Activated T-cell treated with anti-CD3 and anti-CD28 coated beads for 4 hours (primary cell): ENCODE data around the gene FLT1.

ENCODE experiments used
- DNase-seq: peaks from one replicate; pipeline ENCODE4 v3.0.0-alpha.2; 2020

The FLT1 gene

GRCh38 chr13:28494778-28495537 is at the start of gene FLT1:
TSS of gene FLT1 (minus strand) at chr13:28495128. CDS start at chr13:28494843, 285 bp downstream.
- peak; percentile 19 for DNase-seq

- no peak for DNase-seq
These were observed 49.1 kb upstream of the FLT1 start for GRCh38 chr13:28544026-28544425.

GRCh38 chr13:28542804-28543203 is 47.9 kb upstream of the FLT1 start:
- no peak for DNase-seq

GRCh38 chr13:28541966-28542365 is 47.0 kb upstream of the FLT1 start:
- DNase-seq: no peak

GRCh38 chr13:28540612-28541011 is 45.7 kb upstream of the FLT1 start:
- DNase-seq: no peak

GRCh38 chr13:28539625-28540286 is 44.8 kb upstream of the FLT1 start:
- DNase-seq: no peak

GRCh38 chr13:28538932-28539331 is 44.0 kb upstream of the FLT1 start:
- no peak for DNase-seq

GRCh38 chr13:28537171-28537570 is 42.2 kb upstream of the FLT1 start:
- no peak for DNase-seq

- DNase-seq: no peak
These were observed 41.4 kb upstream of the FLT1 start for GRCh38 chr13:28536371-28536770.

- no peak for DNase-seq
These were observed 40.8 kb upstream of the FLT1 start for GRCh38 chr13:28535734-28536133.

GRCh38 chr13:28534801-28535200 is 39.9 kb upstream of the FLT1 start:
- no peak for DNase-seq

- DNase-seq: no peak
These were observed 39.3 kb upstream of the FLT1 start for GRCh38 chr13:28534210-28534609.

GRCh38 chr13:28533441-28534166 is 38.7 kb upstream of the FLT1 start:
- DNase-seq: no peak

- DNase-seq: no peak
These were observed 38.2 kb upstream of the FLT1 start for GRCh38 chr13:28533125-28533436.

- no peak for DNase-seq
These were observed 37.6 kb upstream of the FLT1 start for GRCh38 chr13:28532388-28533124.

- no peak for DNase-seq
These were observed 37.0 kb upstream of the FLT1 start for GRCh38 chr13:28531845-28532387.

GRCh38 chr13:28531077-28531844 is 36.3 kb upstream of the FLT1 start:
- DNase-seq: no peak

GRCh38 chr13:28530729-28531076 is 35.8 kb upstream of the FLT1 start:
- no peak for DNase-seq

- no peak for DNase-seq
These were observed 34.9 kb upstream of the FLT1 start for GRCh38 chr13:28529836-28530235.

GRCh38 chr13:28528848-28529247 is 33.9 kb upstream of the FLT1 start:
- DNase-seq: no peak

GRCh38 chr13:28528388-28528787 is 33.5 kb upstream of the FLT1 start:
- DNase-seq: no peak

- no peak for DNase-seq
These were observed 32.7 kb upstream of the FLT1 start for GRCh38 chr13:28527629-28528028.
